ENCODE data around the gene KIF24.

DNA sequence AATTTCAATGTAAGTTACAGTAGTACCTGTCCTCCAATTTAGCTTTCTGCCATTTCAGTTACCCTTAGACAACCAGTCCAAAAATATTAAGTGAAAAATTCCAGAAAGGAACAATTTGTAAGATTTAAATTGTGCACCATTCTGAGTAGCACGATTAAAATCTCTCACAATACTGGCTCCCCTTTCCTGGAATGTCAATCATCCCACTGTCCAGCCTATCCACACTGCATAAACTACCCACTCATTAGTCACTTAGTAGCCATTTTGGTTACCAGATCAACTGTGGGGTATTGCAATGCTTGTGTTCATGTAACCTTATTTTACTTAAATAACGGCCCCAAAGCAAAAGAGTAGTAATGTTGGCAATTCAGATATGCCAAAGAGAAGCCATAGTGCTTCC is 11.6 kb downstream of the KIF24 start:
- TF ChIP-seq, protein P1, sequence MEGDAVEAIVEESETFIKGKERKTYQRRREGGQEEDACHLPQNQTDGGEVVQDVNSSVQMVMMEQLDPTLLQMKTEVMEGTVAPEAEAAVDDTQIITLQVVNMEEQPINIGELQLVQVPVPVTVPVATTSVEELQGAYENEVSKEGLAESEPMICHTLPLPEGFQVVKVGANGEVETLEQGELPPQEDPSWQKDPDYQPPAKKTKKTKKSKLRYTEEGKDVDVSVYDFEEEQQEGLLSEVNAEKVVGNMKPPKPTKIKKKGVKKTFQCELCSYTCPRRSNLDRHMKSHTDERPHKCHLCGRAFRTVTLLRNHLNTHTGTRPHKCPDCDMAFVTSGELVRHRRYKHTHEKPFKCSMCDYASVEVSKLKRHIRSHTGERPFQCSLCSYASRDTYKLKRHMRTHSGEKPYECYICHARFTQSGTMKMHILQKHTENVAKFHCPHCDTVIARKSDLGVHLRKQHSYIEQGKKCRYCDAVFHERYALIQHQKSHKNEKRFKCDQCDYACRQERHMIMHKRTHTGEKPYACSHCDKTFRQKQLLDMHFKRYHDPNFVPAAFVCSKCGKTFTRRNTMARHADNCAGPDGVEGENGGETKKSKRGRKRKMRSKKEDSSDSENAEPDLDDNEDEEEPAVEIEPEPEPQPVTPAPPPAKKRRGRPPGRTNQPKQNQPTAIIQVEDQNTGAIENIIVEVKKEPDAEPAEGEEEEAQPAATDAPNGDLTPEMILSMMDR (IDR thresholded peaks at IDR 0.05), result no peak
- no peak for TF ChIP-seq POLR2AphosphoS5 (IDR thresholded peaks at IDR 0.05)
- TF ChIP-seq EP300 (IDR thresholded peaks at IDR 0.05; ENCODE audit: low read depth), result no peak
- no peak for TF ChIP-seq POLR2A (IDR thresholded peaks at IDR 0.05)

Measured in transverse colon (tissue), 4 donors.